ENCODE data around the gene CYB561. TPM values are rescaled to one million over a fixed set of nuclear protein-coding genes. Genes with fewer than 3 reads are reported as not detected.

The CYB561 gene
- 38.4 and 40.8 TPM in 2 replicates for total RNA-seq (2012; rRNA removed)

- H3K9me3 ChIP-seq (replicated peaks; ENCODE audit: low read length), result no peaks in the 10 kb centered on the region
- peaks cover 9% of the 10 kb centered on the region for H3K27me3 ChIP-seq (ENCODE audit: control insufficient read depth, insufficient read depth, low read length)
- H3K4me3 ChIP-seq (ENCODE audit: low read length), result peak within 1 kb of the TSS; percentile 72
- H3K9ac ChIP-seq (ENCODE audit: low read depth, low read length), result peak within 1 kb of the TSS; percentile 87
- H3K36me3 ChIP-seq (ENCODE audit: insufficient read depth, low read length), result no peaks in the 10 kb centered on the region
- H3K4me2 ChIP-seq (ENCODE audit: low read length), result peak within 1 kb of the TSS; percentile 97
- peaks cover 24% of the 10 kb centered on the region for H3K4me1 ChIP-seq (ENCODE audit: control insufficient read depth, insufficient read depth, low read length)
Measured at GRCh38 chr17:63445954-63446752, at the start of gene CYB561. Gene CYB561 (minus strand): TSS chr17:63446306. CDS start chr17:63437547, 8,759 bp downstream.

- Histone ChIP-seq H3K9me3 (replicated peaks; ENCODE audit: low read length) (no peaks in the 10 kb centered on the region), H3K4me2 (ENCODE audit: low read length) (no peak overlapping the region), H3K9ac (ENCODE audit: low read depth, low read length) (no peak overlapping the region), H3K4me1 (ENCODE audit: control insufficient read depth, insufficient read depth, low read length) (peaks cover 5% of the 10 kb centered on the region), H3K27me3 (ENCODE audit: control insufficient read depth, insufficient read depth, low read length) (peaks cover 31% of the 10 kb centered on the region), H3K4me3 (ENCODE audit: low read length) (no peak overlapping the region), H3K36me3 (ENCODE audit: insufficient read depth, low read length) (no peaks in the 10 kb centered on the region)
Measured at GRCh38 chr17:63495491-63495890, 49.4 kb upstream of the CYB561 start.

- Histone ChIP-seq H3K4me1 (ENCODE audit: control insufficient read depth, insufficient read depth, low read length) (peaks cover 5% of the 10 kb centered on the region), H3K36me3 (ENCODE audit: insufficient read depth, low read length) (no peaks in the 10 kb centered on the region), H3K4me2 (ENCODE audit: low read length) (no peak overlapping the region), H3K27me3 (ENCODE audit: control insufficient read depth, insufficient read depth, low read length) (peaks cover 36% of the 10 kb centered on the region), H3K4me3 (ENCODE audit: low read length) (no peak overlapping the region), H3K9ac (ENCODE audit: low read depth, low read length) (no peak overlapping the region), H3K9me3 (replicated peaks; ENCODE audit: low read length) (no peaks in the 10 kb centered on the region)
Measured at GRCh38 chr17:63494300-63494928, 48.3 kb upstream of the CYB561 start.

GRCh38 chr17:63493411-63493810 is 47.3 kb upstream of the CYB561 start:
- Histone ChIP-seq H3K4me2 (ENCODE audit: low read length) (no peak overlapping the region), H3K4me1 (ENCODE audit: control insufficient read depth, insufficient read depth, low read length) (peaks cover 2% of the 10 kb centered on the region), H3K27me3 (ENCODE audit: control insufficient read depth, insufficient read depth, low read length) (peaks cover 41% of the 10 kb centered on the region), H3K9me3 (replicated peaks; ENCODE audit: low read length) (no peaks in the 10 kb centered on the region), H3K36me3 (ENCODE audit: insufficient read depth, low read length) (no peaks in the 10 kb centered on the region), H3K4me3 (ENCODE audit: low read length) (no peak overlapping the region), H3K9ac (ENCODE audit: low read depth, low read length) (no peak overlapping the region)

- Histone ChIP-seq H3K36me3 (ENCODE audit: insufficient read depth, low read length) (no peaks in the 10 kb centered on the region), H3K9ac (ENCODE audit: low read depth, low read length) (no peak overlapping the region), H3K4me2 (ENCODE audit: low read length) (no peak overlapping the region), H3K4me1 (ENCODE audit: control insufficient read depth, insufficient read depth, low read length) (no peaks in the 10 kb centered on the region), H3K9me3 (replicated peaks; ENCODE audit: low read length) (no peaks in the 10 kb centered on the region), H3K4me3 (ENCODE audit: low read length) (no peak overlapping the region), H3K27me3 (ENCODE audit: control insufficient read depth, insufficient read depth, low read length) (peaks cover 40% of the 10 kb centered on the region)
Measured at GRCh38 chr17:63492940-63493339, 46.8 kb upstream of the CYB561 start.

GRCh38 chr17:63491977-63492618 is 46.0 kb upstream of the CYB561 start:
- no peak overlapping the region for H3K9ac ChIP-seq (ENCODE audit: low read depth, low read length)
- H3K4me3 ChIP-seq (ENCODE audit: low read length), result no peak overlapping the region
- H3K27me3 ChIP-seq (ENCODE audit: control insufficient read depth, insufficient read depth, low read length), result peaks cover 40% of the 10 kb centered on the region
- H3K4me1 ChIP-seq (ENCODE audit: control insufficient read depth, insufficient read depth, low read length), result no peaks in the 10 kb centered on the region
- no peaks in the 10 kb centered on the region for H3K36me3 ChIP-seq (ENCODE audit: insufficient read depth, low read length)
- no peaks in the 10 kb centered on the region for H3K9me3 ChIP-seq (replicated peaks; ENCODE audit: low read length)
- no peak overlapping the region for H3K4me2 ChIP-seq (ENCODE audit: low read length)

GRCh38 chr17:63491413-63491812 is 45.3 kb upstream of the CYB561 start:
- Histone ChIP-seq H3K27me3 (ENCODE audit: control insufficient read depth, insufficient read depth, low read length) (peaks cover 40% of the 10 kb centered on the region), H3K4me3 (ENCODE audit: low read length) (no peak overlapping the region), H3K9me3 (replicated peaks; ENCODE audit: low read length) (no peaks in the 10 kb centered on the region), H3K4me2 (ENCODE audit: low read length) (no peak overlapping the region), H3K36me3 (ENCODE audit: insufficient read depth, low read length) (no peaks in the 10 kb centered on the region), H3K4me1 (ENCODE audit: control insufficient read depth, insufficient read depth, low read length) (no peaks in the 10 kb centered on the region), H3K9ac (ENCODE audit: low read depth, low read length) (no peak overlapping the region)

- Histone ChIP-seq H3K9ac (ENCODE audit: low read depth, low read length) (no peak overlapping the region), H3K9me3 (replicated peaks; ENCODE audit: low read length) (no peaks in the 10 kb centered on the region), H3K4me1 (ENCODE audit: control insufficient read depth, insufficient read depth, low read length) (no peaks in the 10 kb centered on the region), H3K4me3 (ENCODE audit: low read length) (no peak overlapping the region), H3K4me2 (ENCODE audit: low read length) (no peak overlapping the region), H3K36me3 (ENCODE audit: insufficient read depth, low read length) (no peaks in the 10 kb centered on the region), H3K27me3 (ENCODE audit: control insufficient read depth, insufficient read depth, low read length) (peaks cover 43% of the 10 kb centered on the region)
Measured at GRCh38 chr17:63490858-63491400, 44.8 kb upstream of the CYB561 start.

- Histone ChIP-seq H3K9me3 (replicated peaks; ENCODE audit: low read length) (no peaks in the 10 kb centered on the region), H3K4me3 (ENCODE audit: low read length) (no peak overlapping the region), H3K9ac (ENCODE audit: low read depth, low read length) (no peak overlapping the region), H3K27me3 (ENCODE audit: control insufficient read depth, insufficient read depth, low read length) (peaks cover 43% of the 10 kb centered on the region), H3K36me3 (ENCODE audit: insufficient read depth, low read length) (no peaks in the 10 kb centered on the region), H3K4me2 (ENCODE audit: low read length) (no peak overlapping the region), H3K4me1 (ENCODE audit: control insufficient read depth, insufficient read depth, low read length) (no peaks in the 10 kb centered on the region)
Measured at GRCh38 chr17:63490329-63490728, 44.2 kb upstream of the CYB561 start.

GRCh38 chr17:63489291-63489690 is 43.2 kb upstream of the CYB561 start:
- H3K9me3 ChIP-seq (replicated peaks; ENCODE audit: low read length), result no peaks in the 10 kb centered on the region
- H3K4me1 ChIP-seq (ENCODE audit: control insufficient read depth, insufficient read depth, low read length), result no peaks in the 10 kb centered on the region
- no peak overlapping the region for H3K4me2 ChIP-seq (ENCODE audit: low read length)
- H3K4me3 ChIP-seq (ENCODE audit: low read length), result no peak overlapping the region
- peaks cover 43% of the 10 kb centered on the region for H3K27me3 ChIP-seq (ENCODE audit: control insufficient read depth, insufficient read depth, low read length)
- no peak overlapping the region for H3K9ac ChIP-seq (ENCODE audit: low read depth, low read length)
- H3K36me3 ChIP-seq (ENCODE audit: insufficient read depth, low read length), result no peaks in the 10 kb centered on the region

- Histone ChIP-seq H3K4me1 (ENCODE audit: control insufficient read depth, insufficient read depth, low read length) (no peaks in the 10 kb centered on the region), H3K27me3 (ENCODE audit: control insufficient read depth, insufficient read depth, low read length) (peaks cover 43% of the 10 kb centered on the region), H3K4me3 (ENCODE audit: low read length) (no peak overlapping the region), H3K9ac (ENCODE audit: low read depth, low read length) (no peak overlapping the region), H3K9me3 (replicated peaks; ENCODE audit: low read length) (no peaks in the 10 kb centered on the region), H3K36me3 (ENCODE audit: insufficient read depth, low read length) (no peaks in the 10 kb centered on the region), H3K4me2 (ENCODE audit: low read length) (no peak overlapping the region)
Measured at GRCh38 chr17:63488851-63489250, 42.7 kb upstream of the CYB561 start.

Data from skeletal muscle satellite cell (primary cell).